Astrocyte (in vitro differentiated cells and primary cell): Measurements from ENCODE around the gene BMP8A. TPM values are rescaled to one million over a fixed set of nuclear protein-coding genes. Genes with fewer than 3 reads are reported as not detected.

ENCODE experiments used
- DNase-seq: peaks from one replicate; pipeline ENCODE4 v3.0.0-alpha.2; 2010; ENCODE audit warnings: low read depth
- FAIRE-seq: peaks from 2 replicates; lab custom pipeline; 2011; peaks lifted over from hg19 to GRCh38; lab: Jason Lieb, UNC
- H2AFZ ChIP-seq: 2 replicates; pipeline ENCODE4 v1.6.0; 2012; ENCODE audit warnings: low read depth, low read length, inconsistent platforms
- H3K27ac ChIP-seq: 2 replicates; pipeline ENCODE4 v1.5.1; 2011; ENCODE audit warnings: low read depth, low read length, inconsistent platforms
- H3K27me3 ChIP-seq: 2 replicates; pipeline ENCODE4 v1.6.0; 2011; ENCODE audit warnings: low read length, inconsistent platforms; ENCODE audit not compliant: insufficient read depth
- H3K36me3 ChIP-seq: 2 replicates; pipeline ENCODE4 v1.5.1; 2011; ENCODE audit warnings: low read length, inconsistent platforms; ENCODE audit not compliant: insufficient read depth
- H3K4me1 ChIP-seq: 2 replicates; pipeline ENCODE4 v1.5.1; 2011; ENCODE audit warnings: low read length, inconsistent platforms; ENCODE audit not compliant: insufficient read depth
- H3K4me2 ChIP-seq: 2 replicates; pipeline ENCODE4 v1.6.0; 2012; ENCODE audit warnings: low read length, inconsistent platforms
- H3K4me3 ChIP-seq: 2 replicates; pipeline ENCODE4 v1.5.1; 2011; ENCODE audit warnings: low read depth, mild to moderate bottlenecking, low read length, inconsistent platforms; ENCODE audit not compliant: insufficient read depth
- H3K79me2 ChIP-seq: 2 replicates; pipeline ENCODE4 v1.6.0; 2012; ENCODE audit warnings: mild to moderate bottlenecking, low read length, inconsistent platforms; ENCODE audit not compliant: insufficient read depth
- H3K9ac ChIP-seq: 2 replicates; pipeline ENCODE4 v1.6.0; 2012; ENCODE audit warnings: mild to moderate bottlenecking, low read length, inconsistent platforms
- H3K9me3 ChIP-seq: 2 replicates; pipeline ENCODE4 v1.5.1; 2012; ENCODE audit warnings: low read depth, mild to moderate bottlenecking, low read length, inconsistent platforms; ENCODE audit not compliant: insufficient read depth
- H4K20me1 ChIP-seq: 2 replicates; pipeline ENCODE4 v1.6.0; 2012; ENCODE audit warnings: low read length, inconsistent platforms; ENCODE audit not compliant: insufficient read depth
- H3K27ac Mint-ChIP-seq: one replicate; pipeline ENCODE4 v1.8.0; 2021; ENCODE audit warnings: mild to moderate bottlenecking, mixed read lengths; ENCODE audit not compliant: unreplicated experiment
- H3K27me3 Mint-ChIP-seq: one replicate; pipeline ENCODE4 v1.8.0; 2021; ENCODE audit warnings: low read depth, mixed read lengths; ENCODE audit not compliant: unreplicated experiment
- H3K36me3 Mint-ChIP-seq: one replicate; pipeline ENCODE4 v1.8.0; 2021; ENCODE audit warnings: low read depth, mixed read lengths; ENCODE audit not compliant: unreplicated experiment
- H3K4me1 Mint-ChIP-seq: one replicate; pipeline ENCODE4 v1.8.0; 2021; ENCODE audit warnings: low read depth, mixed read lengths; ENCODE audit not compliant: unreplicated experiment
- H3K4me3 Mint-ChIP-seq: one replicate; pipeline ENCODE4 v1.8.0; 2021; ENCODE audit warnings: mild to moderate bottlenecking, moderate library complexity, mixed read lengths; ENCODE audit not compliant: unreplicated experiment
- H3K9me3 Mint-ChIP-seq: one replicate; pipeline ENCODE4 v1.8.0; 2021; ENCODE audit warnings: mild to moderate bottlenecking, mixed read lengths; ENCODE audit not compliant: unreplicated experiment
- CTCF ChIP-seq: IDR thresholded peaks from 2 replicates; pipeline ENCODE4 v1.5.1; 2011; ENCODE audit warnings: low read depth, mild to moderate bottlenecking, inconsistent platforms, low read length, moderate library complexity; ENCODE audit not compliant: insufficient read depth
- EZH2 ChIP-seq: IDR thresholded peaks from 2 replicates; pipeline ENCODE4 v1.6.1; 2012; ENCODE audit warnings: mild to moderate bottlenecking, low read length, inconsistent platforms; ENCODE audit not compliant: insufficient read depth
- total RNA-seq: library from RNA; stranded (reverse); gene quantifications from 2 replicates; pipeline ENCODE4 v1.2.1, GENCODE V29; 2021

The BMP8A gene
- total RNA-seq, 1 donor from 2014 or later, result 0.84 TPM

- Histone ChIP-seq H3K27ac (no peak overlapping the region), H4K20me1 (peaks cover 22% of the 10 kb centered on the region), H3K27me3 (no peaks in the 10 kb centered on the region), H3K4me3 (no peak overlapping the region), H3K9ac (no peak overlapping the region), H3K36me3 (peaks cover 85% of the 10 kb centered on the region), H3K9me3 (no peaks in the 10 kb centered on the region), H3K4me2 (no peak overlapping the region), H3K4me1 (peaks cover 5% of the 10 kb centered on the region), H3K79me2 (peaks cover 6% of the 10 kb centered on the region), H2AFZ (no peak overlapping the region)
- H3K4me1 Mint-ChIP-seq, result peaks cover 6% of the 10 kb centered on the region
- no peak for TF ChIP-seq EZH2
- TF ChIP-seq CTCF, result no peak
- peaks cover 49% of the 10 kb centered on the region for H3K36me3 Mint-ChIP-seq
- peak; percentile 71 for DNase-seq
- no peak for FAIRE-seq
- peak overlapping the region; percentile 62 for H3K27ac Mint-ChIP-seq
- H3K27me3 Mint-ChIP-seq, result no peaks in the 10 kb centered on the region
- H3K9me3 Mint-ChIP-seq, result no peaks in the 10 kb centered on the region
- no peak overlapping the region for H3K4me3 Mint-ChIP-seq
Measured at GRCh38 chr1:39453603-39454002, 37.8 kb upstream of the BMP8A start.

GRCh38 chr1:39458991-39459390 is 32.4 kb upstream of the BMP8A start:
- Histone ChIP-seq H4K20me1 (peaks cover 43% of the 10 kb centered on the region), H3K36me3 (peaks cover 89% of the 10 kb centered on the region), H3K79me2 (peaks cover 11% of the 10 kb centered on the region), H3K9me3 (no peaks in the 10 kb centered on the region), H2AFZ (no peak overlapping the region), H3K4me3 (no peak overlapping the region), H3K4me1 (no peaks in the 10 kb centered on the region), H3K4me2 (no peak overlapping the region), H3K27me3 (no peaks in the 10 kb centered on the region), H3K27ac (no peak overlapping the region), H3K9ac (no peak overlapping the region)
- FAIRE-seq (no peak), DNase-seq (no peak)
- H3K4me1 Mint-ChIP-seq, result peaks cover 3% of the 10 kb centered on the region
- peak overlapping the region; percentile 34 for H3K27ac Mint-ChIP-seq
- no peak overlapping the region for H3K4me3 Mint-ChIP-seq
- no peaks in the 10 kb centered on the region for H3K27me3 Mint-ChIP-seq
- no peaks in the 10 kb centered on the region for H3K9me3 Mint-ChIP-seq
- TF ChIP-seq CTCF, result no peak
- TF ChIP-seq EZH2, result no peak
- peaks cover 57% of the 10 kb centered on the region for H3K36me3 Mint-ChIP-seq

- FAIRE-seq (no peak), DNase-seq (peak; percentile 3)
- no peaks in the 10 kb centered on the region for H3K9me3 ChIP-seq
- no peak overlapping the region for H2AFZ ChIP-seq
- H3K27ac ChIP-seq, result no peak overlapping the region
- Mint-ChIP-seq H3K27ac (peak overlapping the region; percentile 75), H3K9me3 (no peaks in the 10 kb centered on the region), H3K4me1 (peaks cover 6% of the 10 kb centered on the region), H3K27me3 (no peaks in the 10 kb centered on the region), H3K36me3 (peaks cover 46% of the 10 kb centered on the region), H3K4me3 (no peak overlapping the region)
- no peak for TF ChIP-seq EZH2
- TF ChIP-seq CTCF, result no peak
- H3K79me2 ChIP-seq, result peaks cover 8% of the 10 kb centered on the region
- H3K27me3 ChIP-seq, result no peaks in the 10 kb centered on the region
- no peaks in the 10 kb centered on the region for H3K4me1 ChIP-seq
- H4K20me1 ChIP-seq, result peaks cover 37% of the 10 kb centered on the region
- no peak overlapping the region for H3K4me2 ChIP-seq
- H3K4me3 ChIP-seq, result no peak overlapping the region
- H3K9ac ChIP-seq, result no peak overlapping the region
- peaks cover 85% of the 10 kb centered on the region for H3K36me3 ChIP-seq
Measured at GRCh38 chr1:39462074-39462473, 29.4 kb upstream of the BMP8A start.
